Measurements from ENCODE around the gene CSTPP1.

The CSTPP1 gene, protein sequence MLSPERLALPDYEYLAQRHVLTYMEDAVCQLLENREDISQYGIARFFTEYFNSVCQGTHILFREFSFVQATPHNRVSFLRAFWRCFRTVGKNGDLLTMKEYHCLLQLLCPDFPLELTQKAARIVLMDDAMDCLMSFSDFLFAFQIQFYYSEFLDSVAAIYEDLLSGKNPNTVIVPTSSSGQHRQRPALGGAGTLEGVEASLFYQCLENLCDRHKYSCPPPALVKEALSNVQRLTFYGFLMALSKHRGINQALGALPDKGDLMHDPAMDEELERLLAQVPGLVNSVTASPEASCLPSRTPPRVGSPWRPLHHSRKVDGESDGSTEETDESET
- long read RNA-seq, transcript C11orf49-201 (9 exons, 1,645 nt): major isoform, 103 of 184 reads
- long read RNA-seq, transcript C11orf49-204 (8 exons, 1,916 nt): minor isoform, 5 of 184 reads
- long read RNA-seq, transcript C11orf49-202 (9 exons, 1,651 nt): minor isoform, 11 of 184 reads
- long read RNA-seq, transcript C11orf49-207 (8 exons, 1,527 nt): minor isoform, 16 of 184 reads
- long read RNA-seq, partial matches to known transcripts: 5 of 184 reads
- long read RNA-seq, other reads (novel, unspliced or antisense): 31 of 184 reads

DNA sequence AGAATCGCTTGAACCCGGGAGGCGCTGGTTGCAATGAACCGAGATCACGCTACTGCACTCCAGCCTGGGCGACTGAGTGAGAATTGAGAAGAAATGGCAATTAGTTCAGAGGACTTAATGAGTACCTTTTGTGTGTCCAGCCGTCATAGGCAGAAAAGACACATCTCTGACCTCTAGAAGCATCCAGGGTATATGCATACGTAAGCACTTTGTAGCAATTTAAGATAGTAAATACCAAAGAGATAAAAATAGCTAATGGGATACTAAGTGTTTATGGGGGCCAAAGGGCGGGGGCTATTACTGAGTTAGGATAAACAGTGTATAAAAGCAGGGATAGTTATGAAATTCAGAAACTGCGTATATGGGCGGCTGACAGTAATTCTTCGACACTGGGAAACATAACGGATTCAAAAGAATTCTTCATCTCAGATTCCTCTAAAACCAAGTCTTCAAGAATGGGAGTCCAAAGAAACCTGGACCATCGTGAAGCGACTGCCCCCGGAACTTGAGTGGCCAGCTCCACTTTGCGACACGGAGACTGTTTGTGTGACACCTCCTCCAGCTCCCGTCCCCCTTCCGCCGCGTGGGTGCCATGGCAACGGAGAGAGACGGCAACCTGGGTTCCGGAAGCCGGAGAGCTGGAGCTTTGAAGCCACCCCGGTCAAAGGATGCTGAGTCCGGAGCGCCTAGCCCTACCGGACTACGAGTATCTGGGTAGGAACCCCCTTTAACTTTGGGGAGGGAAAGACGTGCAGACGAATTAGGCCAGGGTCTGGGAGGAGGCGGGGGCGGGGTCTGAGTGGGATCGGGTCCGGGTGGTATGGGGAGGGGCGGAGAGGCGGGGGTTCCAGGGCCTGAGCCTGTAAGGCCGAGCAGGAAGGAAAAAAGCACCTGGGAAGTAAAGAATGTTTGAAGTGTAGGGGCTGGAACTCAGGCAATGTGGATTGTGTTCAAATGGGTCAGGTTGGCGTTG lies at the start of gene CSTPP1:
CSTPP1 (plus strand) TSS at position 624 of the 973 bp plus-strand sequence; CDS start at position 669, 45 bp downstream.
- TF ChIP-seq, protein P1, sequence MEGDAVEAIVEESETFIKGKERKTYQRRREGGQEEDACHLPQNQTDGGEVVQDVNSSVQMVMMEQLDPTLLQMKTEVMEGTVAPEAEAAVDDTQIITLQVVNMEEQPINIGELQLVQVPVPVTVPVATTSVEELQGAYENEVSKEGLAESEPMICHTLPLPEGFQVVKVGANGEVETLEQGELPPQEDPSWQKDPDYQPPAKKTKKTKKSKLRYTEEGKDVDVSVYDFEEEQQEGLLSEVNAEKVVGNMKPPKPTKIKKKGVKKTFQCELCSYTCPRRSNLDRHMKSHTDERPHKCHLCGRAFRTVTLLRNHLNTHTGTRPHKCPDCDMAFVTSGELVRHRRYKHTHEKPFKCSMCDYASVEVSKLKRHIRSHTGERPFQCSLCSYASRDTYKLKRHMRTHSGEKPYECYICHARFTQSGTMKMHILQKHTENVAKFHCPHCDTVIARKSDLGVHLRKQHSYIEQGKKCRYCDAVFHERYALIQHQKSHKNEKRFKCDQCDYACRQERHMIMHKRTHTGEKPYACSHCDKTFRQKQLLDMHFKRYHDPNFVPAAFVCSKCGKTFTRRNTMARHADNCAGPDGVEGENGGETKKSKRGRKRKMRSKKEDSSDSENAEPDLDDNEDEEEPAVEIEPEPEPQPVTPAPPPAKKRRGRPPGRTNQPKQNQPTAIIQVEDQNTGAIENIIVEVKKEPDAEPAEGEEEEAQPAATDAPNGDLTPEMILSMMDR (IDR thresholded peaks at IDR 0.05; ENCODE audit: insufficient read depth, low read length): no peak
- TF ChIP-seq, protein P2, sequence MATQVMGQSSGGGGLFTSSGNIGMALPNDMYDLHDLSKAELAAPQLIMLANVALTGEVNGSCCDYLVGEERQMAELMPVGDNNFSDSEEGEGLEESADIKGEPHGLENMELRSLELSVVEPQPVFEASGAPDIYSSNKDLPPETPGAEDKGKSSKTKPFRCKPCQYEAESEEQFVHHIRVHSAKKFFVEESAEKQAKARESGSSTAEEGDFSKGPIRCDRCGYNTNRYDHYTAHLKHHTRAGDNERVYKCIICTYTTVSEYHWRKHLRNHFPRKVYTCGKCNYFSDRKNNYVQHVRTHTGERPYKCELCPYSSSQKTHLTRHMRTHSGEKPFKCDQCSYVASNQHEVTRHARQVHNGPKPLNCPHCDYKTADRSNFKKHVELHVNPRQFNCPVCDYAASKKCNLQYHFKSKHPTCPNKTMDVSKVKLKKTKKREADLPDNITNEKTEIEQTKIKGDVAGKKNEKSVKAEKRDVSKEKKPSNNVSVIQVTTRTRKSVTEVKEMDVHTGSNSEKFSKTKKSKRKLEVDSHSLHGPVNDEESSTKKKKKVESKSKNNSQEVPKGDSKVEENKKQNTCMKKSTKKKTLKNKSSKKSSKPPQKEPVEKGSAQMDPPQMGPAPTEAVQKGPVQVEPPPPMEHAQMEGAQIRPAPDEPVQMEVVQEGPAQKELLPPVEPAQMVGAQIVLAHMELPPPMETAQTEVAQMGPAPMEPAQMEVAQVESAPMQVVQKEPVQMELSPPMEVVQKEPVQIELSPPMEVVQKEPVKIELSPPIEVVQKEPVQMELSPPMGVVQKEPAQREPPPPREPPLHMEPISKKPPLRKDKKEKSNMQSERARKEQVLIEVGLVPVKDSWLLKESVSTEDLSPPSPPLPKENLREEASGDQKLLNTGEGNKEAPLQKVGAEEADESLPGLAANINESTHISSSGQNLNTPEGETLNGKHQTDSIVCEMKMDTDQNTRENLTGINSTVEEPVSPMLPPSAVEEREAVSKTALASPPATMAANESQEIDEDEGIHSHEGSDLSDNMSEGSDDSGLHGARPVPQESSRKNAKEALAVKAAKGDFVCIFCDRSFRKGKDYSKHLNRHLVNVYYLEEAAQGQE (IDR thresholded peaks at IDR 0.05; ENCODE audit: insufficient replicate concordance, low read depth): peak; percentile 29
- TF ChIP-seq POLR2AphosphoS5 (IDR thresholded peaks at IDR 0.05; ENCODE audit: low read depth) (0 out of 2 replicates have a peak, but pooled peaks have one; percentile 31), GABPA (IDR thresholded peaks at IDR 0.05; ENCODE audit: low read depth) (peak; percentile 96), SPI1 (IDR thresholded peaks at IDR 0.05; ENCODE audit: borderline replicate concordance, low read depth) (no peak; the same call in 1 of the 2 replicates)
- peak; percentile 90 to 95 for DNase-seq (ENCODE audit: low read depth in 1 of 2, low spot score in 1 of 2)
- peak within 1 kb of the TSS; percentile 33; the same call in 1 of the 2 replicates for H3K27ac ChIP-seq (replicated peaks)
- H3K27me3 ChIP-seq (ENCODE audit: insufficient read depth, poor library complexity, severe bottlenecking): no peaks in the 10 kb centered on the region
- H3K4me3 ChIP-seq (replicated peaks; ENCODE audit: insufficient read depth, low read length): peak within 1 kb of the TSS; percentile 78

DNA sequence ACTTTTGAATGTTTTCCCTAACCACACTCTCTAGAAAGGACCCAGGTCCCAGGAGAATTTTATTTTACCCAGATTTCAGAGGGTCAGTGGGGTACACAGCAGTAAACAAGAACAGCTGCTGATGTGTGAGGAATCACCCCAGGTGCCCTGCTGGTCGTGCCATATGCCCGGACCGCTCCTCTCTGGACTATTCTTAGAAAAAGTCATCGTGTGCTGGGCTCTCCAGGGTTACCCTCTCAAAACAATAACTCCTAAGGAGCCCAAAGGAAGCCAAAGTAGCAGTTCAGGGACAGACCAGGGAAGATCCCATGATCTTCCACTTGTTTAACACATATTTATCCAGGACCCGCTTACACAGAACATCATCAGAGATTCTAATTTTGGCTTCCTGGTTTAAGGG lies 47.9 kb upstream of the CSTPP1 start:
- TF ChIP-seq, protein P2 (IDR thresholded peaks at IDR 0.05; ENCODE audit: insufficient replicate concordance, low read depth): no peak
- TF ChIP-seq, protein P1 (IDR thresholded peaks at IDR 0.05; ENCODE audit: insufficient read depth, low read length): no peak
- TF ChIP-seq POLR2AphosphoS5 (IDR thresholded peaks at IDR 0.05; ENCODE audit: low read depth) (no peak), GABPA (IDR thresholded peaks at IDR 0.05; ENCODE audit: low read depth) (no peak), SPI1 (IDR thresholded peaks at IDR 0.05; ENCODE audit: borderline replicate concordance, low read depth) (no peak)
- DNase-seq (ENCODE audit: low read depth in 1 of 2, low spot score in 1 of 2): no peak
- Histone ChIP-seq H3K4me3 (replicated peaks; ENCODE audit: insufficient read depth, low read length) (no peak overlapping the region), H3K27me3 (ENCODE audit: insufficient read depth, poor library complexity, severe bottlenecking) (no peaks in the 10 kb centered on the region), H3K27ac (replicated peaks) (no peak overlapping the region)

DNA sequence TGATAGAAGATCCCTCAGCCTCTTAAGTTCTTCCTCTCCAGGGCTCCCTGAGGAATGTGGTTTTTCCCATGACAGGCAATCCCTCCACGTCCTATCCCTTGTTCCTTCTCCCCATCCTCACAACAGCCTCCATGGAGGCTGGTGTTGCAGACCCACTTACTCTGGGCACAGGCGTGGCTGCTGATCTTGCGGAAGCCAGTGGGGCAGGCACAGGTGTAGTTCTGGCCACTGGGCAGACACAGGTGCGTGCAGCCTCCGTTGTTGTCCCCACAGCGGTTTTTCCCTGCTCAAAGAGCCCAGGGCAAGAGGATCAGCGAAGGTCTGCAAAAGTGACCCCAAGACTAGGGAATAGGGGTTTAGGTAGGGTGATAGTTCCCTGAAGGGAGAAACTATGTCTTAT lies 47.3 kb upstream of the CSTPP1 start:
- Histone ChIP-seq H3K4me3 (replicated peaks; ENCODE audit: insufficient read depth, low read length) (no peak overlapping the region), H3K27ac (replicated peaks) (no peak overlapping the region), H3K27me3 (ENCODE audit: insufficient read depth, poor library complexity, severe bottlenecking) (no peaks in the 10 kb centered on the region)
- DNase-seq (ENCODE audit: low read depth in 1 of 2, low spot score in 1 of 2): no peak
- TF ChIP-seq, protein P2 (IDR thresholded peaks at IDR 0.05; ENCODE audit: insufficient replicate concordance, low read depth): no peak
- TF ChIP-seq, protein P1 (IDR thresholded peaks at IDR 0.05; ENCODE audit: insufficient read depth, low read length): no peak
- TF ChIP-seq GABPA (IDR thresholded peaks at IDR 0.05; ENCODE audit: low read depth): no peak
- TF ChIP-seq POLR2AphosphoS5 (IDR thresholded peaks at IDR 0.05; ENCODE audit: low read depth): no peak
- no peak for TF ChIP-seq SPI1 (IDR thresholded peaks at IDR 0.05; ENCODE audit: borderline replicate concordance, low read depth)

Measured in HL-60 (cell line).